ENCODE results near the gene MECP2. TPM values are rescaled to one million over a fixed set of nuclear protein-coding genes. Genes with fewer than 3 reads are reported as not detected.

The MECP2 gene
- total RNA-seq, 4 donors from 2014 or later = 22.1 to 53.1 (median 37.8) TPM

GRCh38 chrX:154046031-154046781 is 51.3 kb downstream of the MECP2 start:
- H3K27me3 ChIP-seq = no peaks in the 10 kb centered on the region
- no peaks in the 10 kb centered on the region for H3K9me3 ChIP-seq
- peaks cover 3 to 57% (median 9%) of the 10 kb centered on the region in 4 donors for H3K4me1 ChIP-seq
- peak overlapping the region; percentile 50 to 79 (median 64) for H3K27ac ChIP-seq
- H3K4me3 ChIP-seq = no peak overlapping the region
- TF ChIP-seq EP300 (IDR thresholded peaks at IDR 0.05; ENCODE audit: low read depth) = no peak
- TF ChIP-seq POLR2AphosphoS5 (IDR thresholded peaks at IDR 0.05) = no peak
- TF ChIP-seq CTCF (IDR thresholded peaks at IDR 0.05) = no peak
- no peak for TF ChIP-seq POLR2A (IDR thresholded peaks at IDR 0.05)
- no peaks in the 10 kb centered on the region for H3K36me3 ChIP-seq
- DNase-seq = no peak
- in situ Hi-C loops (cut with MboI; ENCODE audit: low pct_ligation_motif_present in 1 of 4, low pct_unique_long_range_greater_than_20kb in 1 of 4, low sequenced_read_pairs in 3 of 4) (no loop called here), intact Hi-C loops (cut with DNase I; ENCODE audit: low total_unique reads) (no loop called here)
- WGBS, 2 donors (ENCODE audit: low coverage in 1 of 2) = 40 to 56% methylated on average over 1 to 10 of the region's 10 CpGs

- no peaks in the 10 kb centered on the region for H3K27me3 ChIP-seq
- H3K9me3 ChIP-seq = no peaks in the 10 kb centered on the region
- WGBS, 2 donors (ENCODE audit: low coverage in 1 of 2) = 77 to 80% methylated on average over 1 to 6 of the region's 6 CpGs
- no peak for DNase-seq
- peaks cover 0 to 44% (median 5%) of the 10 kb centered on the region in 4 donors for H3K4me1 ChIP-seq
- in situ Hi-C loops (cut with MboI; ENCODE audit: low pct_ligation_motif_present in 1 of 4, low pct_unique_long_range_greater_than_20kb in 1 of 4, low sequenced_read_pairs in 3 of 4) = no loop called here
- intact Hi-C loops (cut with DNase I; ENCODE audit: low total_unique reads) = no loop called here
- no peak overlapping the region for H3K4me3 ChIP-seq
- H3K27ac ChIP-seq = peak overlapping the region; percentile 1 to 79 (median 42)
- no peaks in the 10 kb centered on the region for H3K36me3 ChIP-seq
- TF ChIP-seq POLR2A (IDR thresholded peaks at IDR 0.05) = no peak
- no peak for TF ChIP-seq CTCF (IDR thresholded peaks at IDR 0.05)
- TF ChIP-seq EP300 (IDR thresholded peaks at IDR 0.05; ENCODE audit: low read depth) = no peak
- no peak for TF ChIP-seq POLR2AphosphoS5 (IDR thresholded peaks at IDR 0.05)
These were observed 53.4 kb downstream of the MECP2 start for GRCh38 chrX:154044091-154044490.

DNA sequence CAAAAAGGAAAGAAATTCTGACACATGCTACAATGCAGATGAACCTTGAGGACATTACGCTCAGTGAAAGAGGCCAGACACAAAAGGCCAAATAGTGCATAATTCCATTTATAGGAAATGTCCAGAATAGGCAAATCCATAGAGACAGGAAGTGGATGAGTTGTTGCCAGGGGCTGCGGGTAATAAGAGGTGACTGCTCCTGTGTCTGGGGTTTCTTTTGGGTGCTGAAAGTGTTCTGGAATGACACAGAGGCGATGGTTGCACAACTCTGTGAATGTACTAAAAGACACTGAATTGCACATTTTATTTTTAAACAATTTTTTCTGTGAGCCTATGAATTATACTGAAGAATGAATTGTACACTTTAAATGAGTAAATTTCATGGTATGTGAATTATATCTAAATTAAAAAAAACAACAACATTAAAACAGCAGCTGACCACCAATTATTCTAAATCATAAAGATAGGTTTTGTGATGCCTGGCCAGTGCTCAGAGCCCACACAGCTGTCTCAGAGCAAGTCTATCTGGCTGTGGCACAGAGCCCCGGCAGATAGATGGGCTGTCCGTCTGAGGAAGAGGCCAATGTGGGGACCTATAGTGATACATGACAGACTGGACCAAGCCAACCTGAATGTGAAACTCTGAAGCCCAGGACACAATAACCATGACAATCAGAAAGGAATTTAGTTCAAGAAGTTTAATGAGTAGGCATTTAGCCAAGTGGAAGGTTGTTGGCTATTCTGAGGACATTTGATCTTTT is 54.3 kb downstream of the MECP2 start:
- Histone ChIP-seq H3K4me3 (no peak overlapping the region), H3K4me1 (peaks cover 0 to 35% (median 5%) of the 10 kb centered on the region in 4 donors), H3K27ac (peak overlapping the region; percentile 40 to 79 (median 56)), H3K27me3 (no peaks in the 10 kb centered on the region), H3K36me3 (no peaks in the 10 kb centered on the region), H3K9me3 (no peaks in the 10 kb centered on the region)
- intact Hi-C loops (cut with DNase I; ENCODE audit: low total_unique reads) = no loop called here
- no peak for DNase-seq
- TF ChIP-seq POLR2AphosphoS5 (IDR thresholded peaks at IDR 0.05) (no peak), CTCF (IDR thresholded peaks at IDR 0.05) (no peak), POLR2A (IDR thresholded peaks at IDR 0.05) (no peak), EP300 (IDR thresholded peaks at IDR 0.05; ENCODE audit: low read depth) (no peak)
- in situ Hi-C loops (cut with MboI; ENCODE audit: low pct_ligation_motif_present in 1 of 4, low pct_unique_long_range_greater_than_20kb in 1 of 4, low sequenced_read_pairs in 3 of 4) = no loop called here
- WGBS, 2 donors (ENCODE audit: low coverage in 1 of 2) = 49 to 75% methylated on average over 2 to 5 of the region's 5 CpGs

- H3K36me3 ChIP-seq = no peaks in the 10 kb centered on the region
- 60 to 84% methylated on average over 1 to 13 of the region's 13 CpGs for WGBS, 2 donors (ENCODE audit: low coverage in 1 of 2)
- TF ChIP-seq POLR2AphosphoS5 (IDR thresholded peaks at IDR 0.05) = no peak
- peaks cover 0 to 24% (median 5%) of the 10 kb centered on the region in 4 donors for H3K4me1 ChIP-seq
- in situ Hi-C loops (cut with MboI; ENCODE audit: low pct_ligation_motif_present in 1 of 4, low pct_unique_long_range_greater_than_20kb in 1 of 4, low sequenced_read_pairs in 3 of 4) (no loop called here), intact Hi-C loops (cut with DNase I; ENCODE audit: low total_unique reads) (no loop called here)
- no peak overlapping the region for H3K4me3 ChIP-seq
- no peak for DNase-seq
- no peaks in the 10 kb centered on the region for H3K27me3 ChIP-seq
- H3K9me3 ChIP-seq = no peaks in the 10 kb centered on the region
- H3K27ac ChIP-seq = peak overlapping the region; percentile 40 to 59 (median 48)
These were observed 56.7 kb downstream of the MECP2 start for GRCh38 chrX:154040863-154041262.
